Panc1 (cell line): ENCODE measurements around the gene SND1. TPM values are rescaled to one million over a fixed set of nuclear protein-coding genes. Genes with fewer than 3 reads are reported as not detected.

Source experiments
- ATAC-seq: fragments of 200-7000 bp; cut with Tn5 transposase; 2 replicates; pipeline ENCODE4 v1.9.1; 2020; ENCODE audit warnings: mild to moderate bottlenecking, moderate library complexity
- BruUV-seq: library from RNA; stranded (reverse); fragments of 400-500 nt; replicated peaks from 2 replicates; lab custom pipeline; 2021; lab: Mats Ljungman, UMichigan
- CTCF ChIA-PET: fragments of 300-600 bp; sonication (Branson Sonifier 250); formaldehyde crosslinking; loops from one replicate; lab custom pipeline; 2022; ENCODE audit warnings: antibody characterized with exemption; lab: Charles Lee
- POLR2A ChIA-PET: fragments of 300-600 bp; sonication (Branson Sonifier 250); formaldehyde crosslinking; loops from one replicate; lab custom pipeline; 2022; ENCODE audit warnings: antibody characterized with exemption; lab: Charles Lee
- DNase-seq: peaks from one replicate; pipeline ENCODE4 v3.0.0-alpha.2; 2010; ENCODE audit warnings: low read depth, low spot score
- H3K27ac ChIP-seq: 2 replicates; pipeline ENCODE4 v1.5.1; 2011; ENCODE audit warnings: mild to moderate bottlenecking, low read length, inconsistent platforms
- H3K27me3 ChIP-seq: fragments of 200-500 bp; sonication (Bioruptor generic); 2 replicates; pipeline ENCODE4 v1.6.0; 2014; ENCODE audit warnings: low read length, inconsistent platforms; ENCODE audit not compliant: control insufficient read depth, insufficient read depth
- H3K36me3 ChIP-seq: fragments of 200-500 bp; sonication (Bioruptor generic); 2 replicates; pipeline ENCODE4 v1.5.1; 2014; ENCODE audit warnings: inconsistent platforms, mild to moderate bottlenecking, low read length, moderate library complexity; ENCODE audit not compliant: control insufficient read depth, insufficient read depth
- H3K4me1 ChIP-seq: 2 replicates; pipeline ENCODE4 v1.5.1; 2011; ENCODE audit warnings: inconsistent platforms, mild to moderate bottlenecking, low read length, moderate library complexity; ENCODE audit not compliant: control insufficient read depth, insufficient read depth
- H3K4me3 ChIP-seq, 2 experiments: 2 replicates each; pipeline ENCODE4 v1.5.1; 2011 to 2012; ENCODE audit warnings: low read depth in 2 of 2, low read length in 2 of 2, mild to moderate bottlenecking in 2 of 2, inconsistent platforms in 1 of 2, moderate library complexity in 1 of 2
- H3K9me3 ChIP-seq: fragments of 200-500 bp; sonication (Bioruptor generic); 2 replicates; pipeline ENCODE4 v1.5.1; 2014; ENCODE audit warnings: low read depth, mild to moderate bottlenecking, inconsistent platforms, low read length, moderate library complexity; ENCODE audit not compliant: control insufficient read depth, insufficient read depth
- POLR2AphosphoS5 ChIP-seq: IDR thresholded peaks from 2 replicates; pipeline ENCODE4 v1.6.1; 2012; ENCODE audit warnings: mild to moderate bottlenecking, low read depth, low read length, moderate library complexity
- SIN3A ChIP-seq: IDR thresholded peaks from 2 replicates; pipeline ENCODE4 v1.6.1; 2012; ENCODE audit warnings: low read depth, mild to moderate bottlenecking, low read length, moderate library complexity, borderline replicate concordance; ENCODE audit not compliant: insufficient read depth
- TCF7L2 ChIP-seq: IDR thresholded peaks from 2 replicates; pipeline ENCODE4 v1.6.1; 2011; ENCODE audit warnings: mild to moderate bottlenecking, low read depth, low read length, inconsistent platforms
- in situ Hi-C: cut with HindIII; loops from 2 replicates; pipeline ENCODE4 v1.10.0; 2016; ENCODE audit warnings: low sequenced_read_pairs, low pct_unique_long_range_greater_than_20kb
- intact Hi-C: fragments of 100-400 bp; cut with micrococcal nuclease; formaldehyde crosslinking; loops from one replicate; pipeline ENCODE4 v1.10.0; 2022; ENCODE audit not compliant: unreplicated experiment
- total RNA-seq: library from RNA; stranded (reverse); gene quantifications from one replicate; pipeline ENCODE4 v1.2.1, GENCODE V29; 2021; ENCODE audit not compliant: unreplicated experiment
- TF ChIP-seq, protein P1 (sequence below): fragments of 450-650 bp; IDR thresholded peaks from 2 replicates; pipeline ENCODE4 v1.5.1; 2017; ENCODE audit warnings: mild to moderate bottlenecking
- TF ChIP-seq, protein P2 (sequence below), 2 experiments: IDR thresholded peaks; 2 replicates each; pipeline ENCODE4 v1.6.1; 2011 to 2012; ENCODE audit warnings: low read depth in 2 of 2, control low read depth in 1 of 2, low read length in 1 of 2, mild to moderate bottlenecking in 1 of 2, moderate library complexity in 1 of 2; ENCODE audit not compliant: insufficient read depth in 1 of 2

Gene SND1
- total RNA-seq, 1 experiment from 2014 or later = 176 TPM

DNA sequence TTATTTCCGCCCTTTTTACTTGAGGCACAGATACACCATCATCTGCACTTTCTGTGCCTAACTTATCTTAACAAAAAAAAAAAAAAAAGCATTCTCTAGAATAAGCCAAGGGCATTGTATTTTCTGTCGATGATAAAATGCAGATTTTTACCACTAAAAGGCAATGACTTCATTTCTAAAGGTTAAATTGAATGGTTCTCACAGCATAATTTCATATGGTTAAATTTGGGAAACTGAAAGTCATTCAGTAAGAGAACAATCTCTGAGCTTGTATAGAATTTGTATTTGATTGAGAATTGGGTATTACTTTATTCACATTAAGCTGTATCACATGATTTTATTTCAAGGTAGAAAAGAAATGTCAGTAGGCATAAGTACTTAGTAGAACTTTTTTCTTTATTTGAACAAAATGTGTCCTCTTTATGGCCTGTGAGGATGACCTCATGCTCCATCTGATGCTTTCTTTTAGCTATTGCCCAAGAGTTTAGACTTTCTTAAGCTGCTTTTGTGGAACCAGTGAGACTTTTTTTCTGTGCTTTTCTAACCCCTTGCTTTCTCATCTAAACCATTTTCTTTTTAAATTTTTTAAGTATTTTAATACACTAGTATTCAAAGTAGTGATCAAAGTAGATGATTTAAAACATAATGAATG lies 268.9 kb downstream of the SND1 start:
- BruUV-seq = no TSS peak
- Histone ChIP-seq H3K27me3 (no peaks in the 10 kb centered on the region), H3K4me3 (no peak overlapping the region), H3K36me3 (no peaks in the 10 kb centered on the region), H3K27ac (no peak overlapping the region), H3K9me3 (no peaks in the 10 kb centered on the region), H3K4me1 (no peaks in the 10 kb centered on the region)
- no peak for DNase-seq
- ChIA-PET CTCF (no interaction called here), POLR2A (no interaction called here)
- ATAC-seq = no peak
- in situ Hi-C loops (no loop called here), intact Hi-C loops (no loop called here)
- TF ChIP-seq, protein P1, sequence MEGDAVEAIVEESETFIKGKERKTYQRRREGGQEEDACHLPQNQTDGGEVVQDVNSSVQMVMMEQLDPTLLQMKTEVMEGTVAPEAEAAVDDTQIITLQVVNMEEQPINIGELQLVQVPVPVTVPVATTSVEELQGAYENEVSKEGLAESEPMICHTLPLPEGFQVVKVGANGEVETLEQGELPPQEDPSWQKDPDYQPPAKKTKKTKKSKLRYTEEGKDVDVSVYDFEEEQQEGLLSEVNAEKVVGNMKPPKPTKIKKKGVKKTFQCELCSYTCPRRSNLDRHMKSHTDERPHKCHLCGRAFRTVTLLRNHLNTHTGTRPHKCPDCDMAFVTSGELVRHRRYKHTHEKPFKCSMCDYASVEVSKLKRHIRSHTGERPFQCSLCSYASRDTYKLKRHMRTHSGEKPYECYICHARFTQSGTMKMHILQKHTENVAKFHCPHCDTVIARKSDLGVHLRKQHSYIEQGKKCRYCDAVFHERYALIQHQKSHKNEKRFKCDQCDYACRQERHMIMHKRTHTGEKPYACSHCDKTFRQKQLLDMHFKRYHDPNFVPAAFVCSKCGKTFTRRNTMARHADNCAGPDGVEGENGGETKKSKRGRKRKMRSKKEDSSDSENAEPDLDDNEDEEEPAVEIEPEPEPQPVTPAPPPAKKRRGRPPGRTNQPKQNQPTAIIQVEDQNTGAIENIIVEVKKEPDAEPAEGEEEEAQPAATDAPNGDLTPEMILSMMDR = no peak
- TF ChIP-seq, protein P2, sequence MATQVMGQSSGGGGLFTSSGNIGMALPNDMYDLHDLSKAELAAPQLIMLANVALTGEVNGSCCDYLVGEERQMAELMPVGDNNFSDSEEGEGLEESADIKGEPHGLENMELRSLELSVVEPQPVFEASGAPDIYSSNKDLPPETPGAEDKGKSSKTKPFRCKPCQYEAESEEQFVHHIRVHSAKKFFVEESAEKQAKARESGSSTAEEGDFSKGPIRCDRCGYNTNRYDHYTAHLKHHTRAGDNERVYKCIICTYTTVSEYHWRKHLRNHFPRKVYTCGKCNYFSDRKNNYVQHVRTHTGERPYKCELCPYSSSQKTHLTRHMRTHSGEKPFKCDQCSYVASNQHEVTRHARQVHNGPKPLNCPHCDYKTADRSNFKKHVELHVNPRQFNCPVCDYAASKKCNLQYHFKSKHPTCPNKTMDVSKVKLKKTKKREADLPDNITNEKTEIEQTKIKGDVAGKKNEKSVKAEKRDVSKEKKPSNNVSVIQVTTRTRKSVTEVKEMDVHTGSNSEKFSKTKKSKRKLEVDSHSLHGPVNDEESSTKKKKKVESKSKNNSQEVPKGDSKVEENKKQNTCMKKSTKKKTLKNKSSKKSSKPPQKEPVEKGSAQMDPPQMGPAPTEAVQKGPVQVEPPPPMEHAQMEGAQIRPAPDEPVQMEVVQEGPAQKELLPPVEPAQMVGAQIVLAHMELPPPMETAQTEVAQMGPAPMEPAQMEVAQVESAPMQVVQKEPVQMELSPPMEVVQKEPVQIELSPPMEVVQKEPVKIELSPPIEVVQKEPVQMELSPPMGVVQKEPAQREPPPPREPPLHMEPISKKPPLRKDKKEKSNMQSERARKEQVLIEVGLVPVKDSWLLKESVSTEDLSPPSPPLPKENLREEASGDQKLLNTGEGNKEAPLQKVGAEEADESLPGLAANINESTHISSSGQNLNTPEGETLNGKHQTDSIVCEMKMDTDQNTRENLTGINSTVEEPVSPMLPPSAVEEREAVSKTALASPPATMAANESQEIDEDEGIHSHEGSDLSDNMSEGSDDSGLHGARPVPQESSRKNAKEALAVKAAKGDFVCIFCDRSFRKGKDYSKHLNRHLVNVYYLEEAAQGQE (IDR thresholded peaks at IDR 0.05; ENCODE audit: insufficient read depth in 1 of 2, low read depth in 2 of 2, low read length in 1 of 2) = no peak
- no peak for TF ChIP-seq SIN3A

DNA sequence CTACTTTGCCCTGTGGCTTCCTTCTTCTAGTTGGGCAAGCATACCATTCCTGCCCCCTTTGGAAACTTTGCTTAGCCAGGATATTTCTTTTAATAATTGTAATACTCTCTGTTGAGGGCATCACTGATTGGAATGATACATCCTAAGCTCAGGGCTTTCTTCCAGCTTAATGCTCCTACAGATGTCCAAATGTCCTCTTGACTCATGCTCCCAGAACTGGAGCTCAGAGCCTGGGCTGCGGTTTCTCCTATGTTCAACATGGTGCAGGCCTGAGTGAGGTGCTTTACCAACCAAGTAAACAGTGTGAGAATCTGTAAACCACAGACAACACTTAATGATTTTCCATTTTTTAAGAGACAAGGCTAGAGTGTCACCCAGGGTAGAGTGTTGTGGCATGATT lies 270.7 kb downstream of the SND1 start:
- POLR2A ChIA-PET = interaction anchor here (0.5 kb wide), 1 partner anchor 184 kb away, joined by 3 read pairs; no protein-coding TSS in a partner anchor
- ATAC-seq = no peak
- Histone ChIP-seq H3K4me1 (no peaks in the 10 kb centered on the region), H3K9me3 (no peaks in the 10 kb centered on the region), H3K27me3 (no peaks in the 10 kb centered on the region), H3K4me3 (no peak overlapping the region), H3K27ac (no peak overlapping the region), H3K36me3 (no peaks in the 10 kb centered on the region)
- no peak for DNase-seq
- TF ChIP-seq, protein P2 (IDR thresholded peaks at IDR 0.05; ENCODE audit: insufficient read depth in 1 of 2, low read depth in 2 of 2, low read length in 1 of 2) = no peak
- TF ChIP-seq POLR2AphosphoS5 = no peak
- no peak for TF ChIP-seq TCF7L2
- BruUV-seq = no TSS peak
- in situ Hi-C loops (no loop called here), intact Hi-C loops (no loop called here)
- CTCF ChIA-PET = no interaction called here
